Measurements from ENCODE around the gene PAQR5.

GRCh38 chr15:69424001-69424400 is 125.3 kb downstream of the PAQR5 start:
- no peak for TF ChIP-seq CTCF (IDR thresholded peaks at IDR 0.05)
- TF ChIP-seq POLR2A (IDR thresholded peaks at IDR 0.05), result no peak

Data from body of pancreas (tissue), 4 donors.